ENCODE measurements around the gene ALPG. TPM values are rescaled to one million over a fixed set of nuclear protein-coding genes. Genes with fewer than 3 reads are reported as not detected.
A peak's percentile ranks its signal among the peaks of the same experiment; 100 is the strongest.

Gene ALPG
- total and polyA plus RNA-seq, 9 of the 15 experiments (the other 6 are each of a cell fraction or from before 2014, with no cell fraction given): not detected

GRCh38 chr2:232400256-232401015 is 6.2 kb upstream of the ALPG start:
- no peak overlapping the region for H3K4me2 ChIP-seq (ENCODE audit: insufficient read depth, low read length)
- 0% methylated on average over 9 of the region's 9 CpGs for WGBS (ENCODE audit: insufficient coverage, low coverage, missing lambda C conversion rate)

More at GRCh38 chr2:232400256-232401015, 6.2 kb upstream of the ALPG start:
- no peak overlapping the region for H2AFZ ChIP-seq (ENCODE audit: low read depth, low read length)
- no peaks in the 10 kb centered on the region for H3K36me3 ChIP-seq (ENCODE audit: control insufficient read depth, insufficient read depth, low read length)
- H3K27ac ChIP-seq (ENCODE audit: extremely low read depth, low read depth, low read length): no peak overlapping the region
- DNase-seq (ENCODE audit: extremely low read depth in 1 of 4, low spot score in 3 of 4): no peak
- no peak overlapping the region for H3K4me3 ChIP-seq
- ATAC-seq: no peak
- no peaks in the 10 kb centered on the region for H3K9me1 ChIP-seq (ENCODE audit: control insufficient read depth, insufficient read depth, low read length)
- in situ Hi-C loops (cut with MboI): no loop called here
- no TSS peak for BruUV-seq (replicated peaks)
- intact Hi-C loops (cut with micrococcal nuclease): no loop called here
- no peaks in the 10 kb centered on the region for H3K79me2 ChIP-seq (ENCODE audit: control insufficient read depth, insufficient read depth, low read length)
- no peaks in the 10 kb centered on the region for H3K9me3 ChIP-seq (replicated peaks; ENCODE audit: control insufficient read depth, insufficient read depth, low read depth, low read length)
- ChIA-PET CTCF (ENCODE audit: low intra/inter-chr PET ratio) (no interaction called here), POLR2A (interaction anchor here (0.6 kb wide), 1 partner anchor 520 kb away, joined by 3 read pairs; no protein-coding TSS in a partner anchor)
- H4K20me1 ChIP-seq (replicated peaks; ENCODE audit: control insufficient read depth, insufficient read depth, low read length): no peaks in the 10 kb centered on the region
- no peak for TF ChIP-seq HLTF (IDR thresholded peaks at IDR 0.05)
- TF ChIP-seq ATF3 (IDR thresholded peaks at IDR 0.05): 0 out of 2 replicates have a peak, but pooled peaks have one; percentile 17
- no peak for TF ChIP-seq ATF3 (CRISPR knock-in tag; conservative IDR thresholded peaks at IDR 0.05)
- TF ChIP-seq VEZF1 (CRISPR knock-in tag; IDR thresholded peaks at IDR 0.05): no peak
- no peak for TF ChIP-seq ATF1 (CRISPR knock-in tag; IDR thresholded peaks at IDR 0.05)
- TF ChIP-seq ATF1 (tag; IDR thresholded peaks at IDR 0.05): no peak
- no peak for TF ChIP-seq GTF3C2 (IDR thresholded peaks at IDR 0.05; ENCODE audit: borderline replicate concordance, extremely low read depth, insufficient read length)
- no peak for TF ChIP-seq CCAR2 (IDR thresholded peaks at IDR 0.05; ENCODE audit: low read depth, low read length)
- no peak for FAIRE-seq
- H3K27me3 ChIP-seq (ENCODE audit: control insufficient read depth in 2 of 2, insufficient read depth in 2 of 2, low read length in 2 of 2): peaks cover 0 to 8% of the 10 kb centered on the region in 2 experiments; a peak in 3 of 5 replicates
- H3K9ac ChIP-seq (ENCODE audit: insufficient read depth in 1 of 2, low read depth in 2 of 2, low read length in 2 of 2): no peak overlapping the region
- no peaks in the 10 kb centered on the region for H3K4me1 ChIP-seq (replicated peaks in 1 of 2; ENCODE audit: control insufficient read depth in 2 of 2, insufficient read depth in 2 of 2, low read length in 2 of 2)
